Amniotic epithelial cell (primary cell): ENCODE measurements around the gene MT1G.
A peak's percentile ranks its signal among the peaks of the same experiment; 100 is the strongest.
"Not testable (repeated sequence)": the region's sequence is repeated elsewhere in the genome, so short reads cannot be mapped to it uniquely, and the experiment has no call there.

Experiments
- DNase-seq: peaks from one replicate; pipeline ENCODE4 v3.0.0-alpha.2; 2010; ENCODE audit warnings: low read depth

MT1G gene

DNA sequence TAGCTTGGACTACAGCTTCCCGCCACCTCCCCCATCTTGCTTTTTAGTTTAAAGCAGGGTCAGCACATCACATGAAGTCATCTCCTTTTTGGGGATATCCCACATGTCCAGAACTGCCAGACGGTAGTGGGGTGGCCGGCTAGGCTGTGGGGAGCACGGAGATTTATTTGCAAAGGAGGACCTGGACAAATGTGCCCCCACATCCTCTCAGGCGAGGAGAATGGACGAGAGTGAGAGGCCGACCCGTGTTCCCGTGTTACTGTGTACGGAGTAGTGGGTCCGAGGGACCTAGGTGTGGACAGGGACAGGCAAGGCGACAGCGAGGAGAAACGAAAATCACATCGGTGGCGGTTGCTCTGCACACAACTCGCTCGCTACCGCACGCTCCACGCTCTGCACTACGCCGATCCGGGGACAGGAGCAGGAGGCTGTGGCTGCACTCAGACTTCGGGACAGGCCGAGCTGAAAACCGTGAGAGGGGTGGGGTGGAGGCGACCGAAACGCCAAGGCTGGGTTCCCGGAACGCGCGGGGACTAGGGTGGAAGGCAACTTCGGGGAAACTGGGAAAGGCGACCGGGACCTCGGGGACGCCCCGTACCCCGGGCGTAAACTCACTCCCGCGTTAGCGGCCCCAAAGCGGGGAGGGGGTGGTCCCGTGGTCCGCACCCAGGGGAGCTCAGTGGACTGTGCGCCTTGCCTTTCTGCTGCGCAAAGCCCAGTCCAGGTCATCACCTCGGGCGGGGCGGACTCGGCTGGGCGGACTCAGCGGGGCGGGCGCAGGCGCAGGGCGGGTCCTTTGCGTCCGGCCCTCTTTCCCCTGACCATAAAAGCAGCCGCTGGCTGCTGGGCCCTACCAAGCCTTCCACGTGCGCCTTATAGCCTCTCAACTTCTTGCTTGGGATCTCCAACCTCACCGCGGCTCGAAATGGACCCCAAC lies 29.8 kb downstream of the MT1G start, which contains the start of gene MT1A:
TSS of gene MT1A (plus strand) at position 853 of the 937 bp plus-strand sequence. CDS start at position 926, 73 bp downstream.
- DNase-seq, result peak; percentile 54

DNA sequence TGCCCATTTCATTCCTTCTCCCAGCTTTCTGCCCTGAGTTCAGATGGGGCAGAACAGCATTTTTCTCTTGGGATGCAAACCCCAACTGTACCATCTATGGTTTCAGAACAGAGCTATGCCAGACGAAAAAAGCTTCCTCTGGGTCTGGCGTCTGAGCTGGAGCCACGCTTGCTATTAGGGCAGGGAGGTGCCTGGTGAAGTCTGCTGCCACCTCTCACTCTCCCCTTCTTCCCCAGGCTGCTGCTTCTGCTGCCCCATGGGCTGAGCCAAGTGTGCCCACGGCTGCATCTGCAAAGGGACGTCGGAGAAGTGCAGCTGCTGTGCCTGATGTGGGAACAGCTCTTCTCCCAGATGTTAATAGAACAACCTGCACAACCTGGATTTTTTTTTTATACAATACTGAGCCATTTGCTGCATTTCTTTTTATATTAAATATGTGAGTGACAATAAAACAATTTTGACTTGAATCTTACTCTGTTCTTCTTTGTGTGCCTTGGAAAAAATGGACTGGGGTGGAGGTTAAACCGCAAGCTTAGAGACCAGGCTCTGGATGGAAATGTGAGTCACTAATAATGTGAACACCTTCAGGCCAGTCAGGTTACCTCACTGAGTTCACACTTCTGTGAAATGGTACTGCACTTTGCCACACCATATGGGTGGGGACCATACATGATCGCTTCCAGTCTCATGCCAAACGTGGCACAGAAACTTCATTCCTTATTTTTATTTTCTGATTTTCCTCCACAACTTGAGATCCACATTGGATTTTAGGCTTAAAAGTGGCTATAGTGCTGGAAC lies 31.1 kb downstream of the MT1G start:
- DNase-seq, result no peak

DNA sequence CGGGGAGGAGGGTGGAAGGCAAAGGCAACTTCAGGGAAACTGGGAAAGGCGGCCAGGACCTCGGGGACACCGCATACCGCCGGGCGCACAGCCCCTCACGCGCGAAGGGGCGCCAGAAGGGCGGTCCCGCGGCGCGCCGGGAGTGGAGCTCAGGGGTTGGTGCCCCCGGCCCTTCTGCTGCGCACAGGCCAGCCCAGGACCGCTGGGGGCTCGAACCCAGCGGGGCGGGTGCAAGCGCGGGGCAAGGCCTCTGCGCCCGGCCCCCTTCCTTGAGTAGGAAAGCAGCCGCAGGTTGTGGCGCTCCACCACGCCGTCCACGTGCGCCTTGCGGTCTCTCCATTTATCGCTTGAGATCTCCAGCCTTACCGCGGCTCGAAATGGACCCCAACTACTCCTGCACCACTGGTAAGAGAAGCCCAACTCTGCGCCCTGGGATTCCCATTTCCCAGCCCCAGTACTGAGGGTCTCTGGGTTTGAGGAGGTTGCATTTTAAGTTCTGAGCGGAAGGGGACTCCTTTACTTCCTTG lies 32.4 kb downstream of the MT1G start:
- no peak for DNase-seq

DNA sequence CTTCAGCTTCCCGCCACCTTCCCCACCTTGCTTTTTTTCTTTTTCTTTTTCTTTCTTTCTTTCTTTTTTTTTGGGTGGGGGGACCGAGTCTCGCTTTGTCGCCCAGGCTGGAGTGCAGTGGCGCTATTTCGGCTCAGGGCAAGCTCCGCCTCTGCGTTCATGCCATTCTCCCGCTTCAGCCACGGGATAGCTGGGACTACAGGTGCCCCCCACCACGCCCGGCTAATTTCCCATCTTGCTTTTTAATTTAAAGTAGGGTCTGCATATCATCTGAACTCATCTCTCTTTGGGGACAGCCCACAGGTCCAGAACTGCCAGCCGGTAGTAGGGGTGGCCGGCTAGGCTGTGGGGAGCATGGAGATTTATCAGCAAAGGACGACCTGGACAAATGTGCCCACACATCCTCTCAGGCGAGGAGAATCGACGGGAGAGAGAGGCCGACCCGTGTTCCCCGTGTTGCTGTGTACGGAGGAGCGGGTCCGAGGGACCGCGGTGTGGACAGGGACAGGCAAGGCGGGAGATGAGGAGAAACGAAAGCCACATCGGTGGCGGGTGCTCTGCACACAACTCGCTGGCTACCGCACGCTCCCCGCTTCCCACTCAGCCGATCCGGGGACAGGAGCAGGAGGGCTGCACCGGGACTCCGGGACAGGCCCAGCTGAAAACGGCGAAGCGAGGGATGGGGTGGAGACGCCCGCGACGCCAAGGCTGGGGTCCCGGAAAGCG lies 33.0 kb downstream of the MT1G start:
- DNase-seq, result no peak

DNA sequence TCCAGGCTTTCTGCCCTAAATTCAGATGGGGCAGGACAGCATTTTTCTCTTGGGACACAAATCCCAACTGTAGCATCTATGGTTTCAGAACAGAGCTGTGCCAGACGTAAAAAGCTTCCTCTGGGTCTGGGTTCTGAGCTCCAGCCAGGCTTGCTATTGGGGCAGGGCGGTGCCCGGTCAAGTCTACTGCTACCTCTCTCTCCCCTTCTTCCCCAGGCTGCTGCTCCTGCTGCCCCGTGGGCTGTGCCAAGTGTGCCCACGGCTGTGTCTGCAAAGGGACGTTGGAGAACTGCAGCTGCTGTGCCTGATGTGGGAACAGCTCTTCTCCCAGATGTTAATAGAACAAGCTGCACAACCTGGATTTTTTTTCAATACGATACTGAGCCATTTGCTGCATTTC lies 34.3 kb downstream of the MT1G start:
- DNase-seq, result no peak

DNA sequence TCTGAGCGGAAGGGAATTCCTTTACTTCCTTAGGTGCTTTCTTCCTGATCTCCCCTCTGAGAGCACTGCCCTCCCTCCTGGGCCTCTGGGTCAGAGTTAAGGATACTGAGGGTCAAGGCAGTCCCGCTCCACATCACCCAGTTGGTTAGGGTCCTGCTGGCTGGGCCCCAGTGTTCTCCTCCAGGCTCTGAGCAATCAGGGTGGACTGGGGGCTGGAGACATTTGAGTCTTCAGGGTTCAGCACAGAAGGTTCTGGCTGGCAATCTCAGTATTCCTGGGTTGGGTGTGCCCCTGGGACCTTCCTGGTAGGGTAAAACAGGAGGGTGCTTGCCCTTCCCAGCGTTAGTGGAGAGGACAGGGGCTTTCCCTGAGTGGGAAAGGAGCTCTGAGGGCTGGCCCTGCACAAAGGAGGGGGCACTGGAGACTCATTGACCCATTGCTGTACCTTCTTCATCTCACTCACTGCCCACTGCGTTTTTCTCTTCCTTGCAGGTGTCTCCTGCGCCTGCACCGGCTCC lies 35.0 kb downstream of the MT1G start:
- no peak for DNase-seq

DNA sequence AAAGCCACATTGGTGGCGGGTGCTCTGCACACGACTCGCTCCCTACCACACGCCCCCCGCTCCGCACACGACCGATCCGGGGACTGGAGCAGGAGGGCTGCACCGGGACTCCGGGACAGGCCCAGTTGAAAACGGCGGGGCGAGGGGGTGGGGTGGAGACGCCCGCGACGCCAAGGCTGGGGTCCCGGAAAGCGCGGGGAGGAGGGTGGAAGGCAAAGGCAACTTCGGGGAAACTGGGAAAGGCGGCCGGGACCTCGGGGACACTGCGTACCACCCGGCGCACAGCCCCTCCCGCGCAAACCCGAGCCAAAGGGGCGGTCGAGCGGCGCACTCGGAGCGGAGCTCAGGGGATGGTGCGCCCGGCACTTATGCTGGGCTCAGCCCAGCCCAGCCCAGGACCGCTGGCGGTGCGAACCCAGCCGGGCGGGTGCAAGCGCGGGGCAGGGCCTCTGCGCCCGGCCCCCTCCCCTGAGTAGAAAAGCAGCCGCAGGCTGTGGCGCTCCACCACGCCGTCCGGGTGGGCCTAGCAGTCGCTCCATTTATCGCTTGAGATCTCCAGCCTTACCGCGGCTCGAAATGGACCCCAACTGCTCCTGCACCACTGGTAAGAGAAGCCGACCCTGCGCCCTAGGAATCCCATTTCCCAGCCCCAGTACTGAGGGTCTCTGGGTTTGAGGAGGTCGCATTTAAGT lies 35.6 kb downstream of the MT1G start, which contains the start of gene MT1M:
TSS of gene MT1M (plus strand) at position 504 of the 692 bp plus-strand sequence. CDS start at position 577, 73 bp downstream.
- no peak for DNase-seq

DNA sequence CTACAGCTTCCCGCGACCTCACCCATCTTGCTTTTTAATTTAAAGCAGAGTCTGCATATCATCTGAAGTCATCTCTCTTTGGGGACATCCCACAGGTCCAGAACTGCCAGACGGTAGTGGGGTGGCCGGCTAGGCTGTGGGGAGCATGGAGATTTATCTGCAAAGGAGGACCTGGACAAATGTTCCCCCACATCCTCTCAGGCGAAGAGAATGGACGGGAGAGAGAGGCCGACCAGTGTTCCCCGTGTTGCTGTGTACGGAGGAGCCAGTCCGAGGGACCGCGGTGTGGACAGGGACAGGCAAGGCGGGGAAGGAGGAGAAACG lies 36.1 kb downstream of the MT1G start:
- DNase-seq, result no peak

DNA sequence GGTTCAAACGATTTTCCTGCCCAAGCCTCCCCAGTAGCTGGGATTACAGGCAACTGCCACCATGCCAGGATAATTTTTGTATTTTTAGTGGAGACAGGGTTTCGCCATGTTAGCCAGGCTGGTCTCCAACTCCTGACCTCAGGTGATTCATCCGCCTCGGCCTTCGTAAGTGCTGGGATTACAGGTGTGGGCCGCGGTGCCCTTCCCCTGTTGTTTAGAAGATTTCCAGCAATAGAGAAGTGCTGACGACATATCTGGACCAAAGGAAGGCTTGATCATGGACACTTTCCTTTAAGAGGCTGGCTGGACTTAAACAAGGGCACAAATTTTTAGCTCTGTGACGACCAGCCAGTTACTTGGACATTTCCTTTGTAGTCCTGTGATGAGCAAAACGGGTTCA lies 36.7 kb downstream of the MT1G start:
- no peak for DNase-seq

DNA sequence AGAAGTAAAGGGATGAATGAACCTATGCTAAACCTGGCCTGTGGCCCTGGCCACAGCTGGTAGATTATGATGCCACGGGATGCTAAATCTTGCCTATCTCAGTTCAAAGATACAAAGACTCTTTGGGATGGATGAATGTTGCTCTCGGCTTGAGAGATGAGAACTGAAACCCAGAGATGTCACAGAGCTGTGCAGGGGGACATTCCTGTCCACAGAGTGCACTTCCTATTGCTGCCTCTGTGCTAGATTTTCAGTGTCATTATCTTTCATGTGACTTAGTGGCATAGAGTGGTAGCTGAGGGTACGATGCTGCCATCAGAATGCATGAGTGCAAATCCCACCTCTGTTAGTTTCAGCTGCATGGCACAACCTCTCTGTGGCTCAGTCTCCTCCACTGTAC lies 37.7 kb downstream of the MT1G start:
- DNase-seq, result no peak

DNA sequence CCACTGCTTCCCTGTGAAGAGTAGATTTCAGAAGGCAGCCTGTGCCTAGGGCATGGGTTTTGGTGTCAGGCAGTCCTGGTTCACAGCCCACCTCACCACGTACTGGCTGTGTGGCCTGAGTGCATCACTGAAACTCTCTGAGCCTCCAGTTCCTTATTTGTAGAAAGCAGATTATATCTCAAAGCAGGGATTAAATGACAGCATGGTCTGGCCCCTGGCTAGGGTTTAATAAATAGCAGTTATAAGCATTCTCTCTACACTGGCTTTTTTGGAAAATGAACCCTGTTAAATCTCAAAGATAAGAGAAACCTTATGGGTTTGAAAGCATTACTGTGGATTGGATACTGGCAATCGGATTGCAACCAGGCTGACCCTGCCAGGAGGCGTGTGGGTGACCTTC lies 38.3 kb downstream of the MT1G start:
- no peak for DNase-seq

DNA sequence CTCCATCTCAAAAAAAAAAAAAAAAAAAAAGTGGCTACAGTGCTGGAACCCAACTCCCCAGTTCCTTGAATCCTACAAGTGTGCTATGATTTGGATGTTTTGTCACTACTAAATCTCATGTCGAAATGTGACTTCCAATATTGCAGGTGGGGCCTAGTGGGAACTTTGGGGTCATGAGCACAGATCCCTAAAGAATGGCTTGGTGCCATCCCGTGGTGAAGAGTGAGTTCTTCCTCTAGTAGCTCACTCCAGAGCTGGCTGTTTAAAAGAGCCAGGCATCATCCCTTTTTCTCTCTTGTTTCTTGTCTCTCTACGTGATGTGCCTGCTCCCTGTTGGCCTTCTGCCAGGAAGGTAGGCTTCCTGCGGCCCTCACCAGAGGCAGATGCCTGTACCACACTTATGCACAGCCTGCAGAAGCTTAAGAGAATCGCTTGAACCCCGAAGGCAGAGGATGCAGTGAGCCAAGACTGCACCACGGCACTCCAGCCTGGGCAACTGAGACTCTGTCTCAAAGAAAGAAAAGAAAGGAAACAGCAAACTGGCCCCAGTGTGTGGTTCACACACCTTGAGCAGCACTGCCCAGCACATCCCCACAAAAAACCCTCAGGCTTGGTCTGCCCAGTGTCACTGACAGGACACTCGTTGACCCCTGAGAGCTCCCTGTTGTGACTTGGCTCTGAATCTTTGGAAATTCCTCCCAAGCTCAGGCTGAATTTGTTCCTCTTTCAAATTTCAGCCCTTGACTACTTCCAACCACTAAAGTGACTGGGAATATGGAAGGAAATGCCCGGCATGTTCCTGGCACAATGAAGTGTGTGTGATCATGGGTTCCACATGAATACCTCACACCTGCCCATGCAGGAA lies 39.1 kb downstream of the MT1G start:
- peak; percentile 40 for DNase-seq

DNA sequence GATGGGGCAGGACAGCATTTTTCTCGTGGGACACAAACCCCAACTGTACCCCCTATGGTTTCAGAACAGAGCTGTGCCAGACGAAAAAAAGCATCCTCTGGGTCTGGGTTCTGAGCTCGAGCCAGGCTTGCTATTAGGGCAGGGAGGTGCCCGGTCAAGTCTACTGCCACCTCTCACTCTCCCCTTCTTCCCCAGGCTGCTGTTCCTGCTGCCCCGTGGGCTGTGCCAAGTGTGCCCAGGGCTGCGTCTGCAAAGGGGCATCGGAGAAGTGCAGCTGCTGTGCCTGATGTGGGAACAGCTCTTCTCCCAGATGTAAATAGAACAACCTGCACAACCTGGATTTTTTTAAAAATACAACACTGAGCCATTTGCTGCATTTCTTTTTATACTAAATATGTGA lies 41.2 kb downstream of the MT1G start:
- no peak for DNase-seq

DNA sequence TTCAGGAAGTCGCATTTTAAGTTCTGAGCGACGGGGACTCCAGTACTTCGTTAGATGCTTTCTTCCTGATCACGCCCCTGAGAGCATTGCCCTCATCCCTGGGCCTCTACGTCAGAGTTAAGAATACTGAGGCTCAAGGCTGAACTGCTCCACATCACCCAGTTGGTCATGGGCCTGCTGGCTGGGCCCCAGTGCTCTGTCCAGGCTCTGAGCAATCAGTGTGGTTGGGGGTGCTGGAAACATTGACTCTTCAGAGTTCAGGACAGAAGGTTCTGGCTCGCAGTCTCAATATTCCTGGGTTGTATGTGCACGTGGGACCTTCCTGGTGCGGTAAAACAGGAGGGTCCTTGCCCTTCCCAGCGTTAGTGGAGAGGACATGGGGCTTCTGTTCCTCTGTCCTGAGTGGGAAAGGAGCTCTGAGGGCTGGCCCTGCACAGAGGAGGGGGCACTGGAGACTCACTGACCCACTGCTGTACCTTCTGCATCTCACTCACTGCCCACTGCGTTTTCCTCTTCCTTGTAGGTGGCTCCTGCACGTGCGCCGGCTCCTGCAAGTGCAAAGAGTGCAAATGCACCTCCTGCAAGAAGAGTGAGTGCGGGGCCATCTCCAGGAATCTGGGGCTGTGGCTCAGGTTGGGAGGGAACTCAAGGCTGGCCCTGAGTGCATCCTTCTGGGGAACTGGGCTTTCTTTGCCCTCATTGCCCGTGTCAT lies 41.8 kb downstream of the MT1G start:
- DNase-seq, result peak; percentile 79

DNA sequence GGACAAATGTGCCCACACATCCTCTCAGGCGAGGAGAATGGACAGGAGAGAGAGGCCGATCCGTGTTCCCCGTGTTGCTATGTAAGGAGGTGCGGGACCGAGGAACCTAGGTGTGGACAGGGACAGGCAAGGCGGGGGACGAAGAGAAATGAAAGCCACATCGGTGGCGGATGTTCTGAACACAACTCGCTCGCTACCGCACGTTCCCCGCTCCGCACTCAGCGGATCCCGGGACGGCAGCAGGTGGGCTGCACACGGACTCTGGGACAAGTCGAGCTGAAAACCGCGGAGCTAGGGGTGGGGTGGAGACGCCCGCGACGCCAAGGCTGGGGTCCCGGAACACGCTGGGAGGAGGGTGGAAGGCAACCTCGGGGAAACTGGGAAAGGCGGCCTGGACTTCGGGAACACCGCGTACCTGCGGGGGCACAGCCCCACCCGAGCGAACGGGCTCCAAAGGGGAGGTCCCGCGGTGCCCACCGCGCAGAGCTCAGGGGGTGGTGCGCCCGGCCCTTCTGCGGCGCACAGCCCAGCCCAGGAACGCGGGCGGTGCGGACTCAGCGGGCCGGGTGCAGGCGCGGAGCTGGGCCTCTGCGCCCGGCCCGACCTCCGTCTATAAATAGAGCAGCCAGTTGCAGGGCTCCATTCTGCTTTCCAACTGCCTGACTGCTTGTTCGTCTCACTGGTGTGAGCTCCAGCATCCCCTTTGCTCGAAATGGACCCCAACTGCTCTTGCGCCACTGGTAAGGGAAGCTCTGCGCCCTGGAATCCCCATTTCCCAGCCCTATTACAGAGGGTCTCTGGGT lies 42.5 kb downstream of the MT1G start, which contains the start of gene MT1E:
TSS of gene MT1E (plus strand) at position 642 of the 803 bp plus-strand sequence. CDS start at position 713, 71 bp downstream.
- DNase-seq, result peak; percentile 78

DNA sequence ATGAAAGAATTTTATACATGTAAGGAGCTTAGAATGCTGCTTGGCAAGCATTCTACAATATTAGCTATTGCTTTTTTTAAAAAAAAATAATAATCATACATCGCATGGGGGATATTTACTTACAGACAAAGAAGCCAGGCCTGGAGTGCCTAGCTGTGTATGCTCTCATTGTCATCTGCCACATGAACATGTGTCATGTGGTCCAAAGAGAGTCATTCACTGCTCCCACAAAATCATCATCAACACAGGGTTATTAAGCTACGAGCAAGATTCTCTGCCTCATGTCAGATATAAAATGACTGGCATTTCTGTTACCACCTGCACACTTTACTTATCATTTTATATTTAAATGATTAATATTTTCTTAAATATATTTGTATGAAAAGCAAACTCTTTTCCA lies 44.2 kb downstream of the MT1G start:
- DNase-seq, result no peak

DNA sequence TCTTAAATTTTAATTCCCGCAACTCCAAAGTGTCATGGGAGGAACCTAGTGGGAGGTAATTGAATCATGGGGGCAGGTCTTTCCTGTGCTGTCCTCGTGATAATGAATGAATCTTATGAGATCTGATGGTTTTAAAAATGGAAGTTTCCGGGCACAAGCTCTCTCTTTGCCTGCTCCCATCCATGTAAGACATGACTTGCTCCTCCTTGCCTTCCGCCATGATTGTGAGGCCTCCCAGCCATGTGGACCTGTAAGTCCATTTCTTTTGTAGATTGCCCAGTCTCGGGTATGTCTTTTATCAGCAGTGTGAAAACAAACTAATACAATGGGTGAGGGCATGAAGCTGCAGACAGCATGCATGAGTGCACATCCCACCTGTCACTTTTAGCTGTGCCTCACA lies 44.7 kb downstream of the MT1G start:
- DNase-seq, result not testable (repeated sequence)

DNA sequence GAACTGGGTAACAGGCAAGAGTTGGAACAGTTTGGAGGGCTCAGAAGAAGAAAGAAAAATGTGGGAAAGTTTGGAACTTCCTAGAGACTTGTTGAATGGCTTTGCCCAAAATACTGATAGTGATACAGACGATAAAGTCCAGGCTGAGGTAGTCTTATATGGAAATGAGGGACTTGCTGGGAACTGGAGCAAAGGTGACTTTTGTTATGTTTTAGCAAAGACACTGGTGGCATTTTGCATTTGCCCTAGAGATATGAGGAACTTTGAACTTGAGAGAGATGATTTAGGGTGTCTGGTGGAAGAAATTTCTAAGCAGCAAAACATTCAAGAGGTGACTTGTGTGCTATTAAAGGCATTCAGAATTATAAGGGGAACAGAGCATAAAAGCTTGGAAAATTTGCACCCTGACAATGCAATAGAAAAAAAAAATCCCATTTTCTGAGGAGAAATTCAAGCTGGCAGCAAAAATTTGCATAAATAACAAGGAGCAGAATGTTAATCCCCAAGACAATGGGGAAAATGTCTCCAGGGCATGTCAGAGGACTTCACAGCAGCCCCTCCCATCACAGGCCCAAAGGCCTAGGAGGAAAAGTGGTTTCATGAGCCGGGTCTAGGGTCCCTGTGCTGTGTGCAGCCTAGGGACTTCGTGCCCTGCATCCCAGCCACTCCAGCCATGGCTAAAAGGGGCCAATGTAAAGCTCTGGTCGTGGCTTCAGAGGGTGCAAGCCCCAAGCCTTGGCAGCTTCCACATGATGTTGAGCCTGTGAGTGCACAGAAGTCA lies 46.0 kb downstream of the MT1G start:
- not testable (repeated sequence) for DNase-seq
